Tracheal epithelial cell (primary cell): ENCODE measurements around the gene LINC00632. TPM values are rescaled to one million over a fixed set of nuclear protein-coding genes. Genes with fewer than 3 reads are reported as not detected.

ENCODE experiments used
- total RNA-seq: library from RNA; depleted of rRNA; stranded (reverse); fragments of >200 nt; gene quantifications from 2 replicates; pipeline ENCODE4 v1.2.1, GENCODE V29; 2014

Gene LINC00632
- under 0.01 TPM in 1 of 2 replicates, not detected in the other for total RNA-seq

DNA sequence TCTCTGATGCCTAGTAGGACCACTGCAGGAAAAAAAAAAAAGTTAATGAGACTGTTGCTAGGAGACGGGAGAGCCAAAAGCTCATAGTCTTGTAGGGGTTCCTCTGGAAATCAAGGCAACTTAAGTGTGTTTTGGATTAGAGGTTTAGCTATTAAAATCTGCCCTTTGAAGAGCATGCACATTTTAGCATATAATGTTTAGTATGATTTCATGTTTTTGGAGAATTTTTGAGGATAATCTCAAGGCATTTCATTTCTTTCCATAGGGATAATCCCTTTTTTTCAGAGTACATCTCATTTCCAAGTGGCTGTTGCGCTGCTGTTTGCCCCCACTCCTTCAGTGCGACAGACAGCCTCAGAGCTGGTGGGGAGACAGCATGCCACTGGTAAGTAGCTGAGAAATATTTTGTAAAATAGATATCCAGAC is at the start of gene LINC00632:
LINC00632 (plus strand) TSS at position 339 of the 426 bp plus-strand sequence.

Other genes with a start within 250 kb of the LINC00632 start
- gene SOX3, start 204.7 kb upstream of the LINC00632 start, total RNA-seq, result not detected in 2 replicates